ENCODE results near the gene PGM2. TPM values are rescaled to one million over a fixed set of nuclear protein-coding genes. Genes with fewer than 3 reads are reported as not detected.

The PGM2 gene
- total RNA-seq, 2 experiments from 2014 or later = 10.7 to 11.8 TPM

DNA sequence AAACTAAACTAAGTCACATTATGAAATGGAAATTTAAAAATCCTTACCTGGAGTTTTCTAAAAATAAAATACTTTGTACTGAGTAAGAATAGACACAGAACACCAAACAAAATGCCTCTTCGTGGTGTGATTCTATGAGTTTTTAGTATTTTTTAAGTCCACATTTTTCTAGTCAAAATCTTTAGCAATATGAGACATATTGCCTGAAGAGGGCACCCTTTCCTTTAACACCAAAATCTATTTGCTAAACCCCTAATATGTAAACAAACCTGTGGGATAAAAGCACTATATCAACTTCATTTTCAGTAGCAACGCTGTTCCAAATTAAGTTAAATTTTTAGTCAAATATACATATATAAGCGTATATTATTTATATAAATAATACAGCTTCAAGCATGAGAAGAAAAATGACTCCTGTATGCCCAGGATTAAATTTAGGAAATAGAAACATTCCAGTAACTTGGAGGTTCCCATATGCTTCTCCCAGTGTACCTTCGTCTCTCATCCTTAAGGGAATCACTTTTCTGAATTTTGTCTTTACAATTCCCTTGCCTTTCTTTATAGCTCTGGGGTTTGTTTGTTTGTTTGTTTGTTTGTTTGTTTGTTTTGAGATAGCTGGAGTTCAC lies 23.0 kb upstream of the PGM2 start:
- Histone ChIP-seq H3K36me3 (ENCODE audit: insufficient read depth, low read length) (no peaks in the 10 kb centered on the region), H3K27ac (ENCODE audit: low read depth in 1 of 2, low read length in 2 of 2) (no peak overlapping the region), H3K4me3 (ENCODE audit: low read length) (no peak overlapping the region), H3K27me3 (ENCODE audit: control insufficient read depth in 1 of 2, insufficient read depth in 2 of 2, low read length in 2 of 2) (no peaks in the 10 kb centered on the region), H3K9me3 (ENCODE audit: control insufficient read depth in 1 of 2, insufficient read depth in 1 of 2, low read length in 2 of 2) (no peaks in the 10 kb centered on the region), H3K4me1 (ENCODE audit: insufficient read depth, low read length) (no peaks in the 10 kb centered on the region)
- H3K27me3 Mint-ChIP-seq = no peaks in the 10 kb centered on the region
- TF ChIP-seq, protein P1, sequence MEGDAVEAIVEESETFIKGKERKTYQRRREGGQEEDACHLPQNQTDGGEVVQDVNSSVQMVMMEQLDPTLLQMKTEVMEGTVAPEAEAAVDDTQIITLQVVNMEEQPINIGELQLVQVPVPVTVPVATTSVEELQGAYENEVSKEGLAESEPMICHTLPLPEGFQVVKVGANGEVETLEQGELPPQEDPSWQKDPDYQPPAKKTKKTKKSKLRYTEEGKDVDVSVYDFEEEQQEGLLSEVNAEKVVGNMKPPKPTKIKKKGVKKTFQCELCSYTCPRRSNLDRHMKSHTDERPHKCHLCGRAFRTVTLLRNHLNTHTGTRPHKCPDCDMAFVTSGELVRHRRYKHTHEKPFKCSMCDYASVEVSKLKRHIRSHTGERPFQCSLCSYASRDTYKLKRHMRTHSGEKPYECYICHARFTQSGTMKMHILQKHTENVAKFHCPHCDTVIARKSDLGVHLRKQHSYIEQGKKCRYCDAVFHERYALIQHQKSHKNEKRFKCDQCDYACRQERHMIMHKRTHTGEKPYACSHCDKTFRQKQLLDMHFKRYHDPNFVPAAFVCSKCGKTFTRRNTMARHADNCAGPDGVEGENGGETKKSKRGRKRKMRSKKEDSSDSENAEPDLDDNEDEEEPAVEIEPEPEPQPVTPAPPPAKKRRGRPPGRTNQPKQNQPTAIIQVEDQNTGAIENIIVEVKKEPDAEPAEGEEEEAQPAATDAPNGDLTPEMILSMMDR (IDR thresholded peaks at IDR 0.05) = peak; percentile 90
- peak in 4 of 14 experiments; percentile 12 to 79 (median 72) for DNase-seq
- intact Hi-C loops (cut with DNase I, micrococcal nuclease) = loop anchor here (1.0 to 5.0 kb wide), 2 partner anchors 89 to 232 kb away; partner anchors contain the start of gene TBC1D1 (in 1 of the 2)
- no peak for ATAC-seq (ENCODE audit: poor library complexity)
- H3K4me1 Mint-ChIP-seq (ENCODE audit: low read depth) = no peaks in the 10 kb centered on the region
- ChIA-PET CTCF (interaction anchor here (1.9 kb wide), 1 partner anchor 232 kb away, joined by 8 read pairs; no protein-coding TSS in a partner anchor), POLR2A (no interaction called here)
- H3K36me3 Mint-ChIP-seq (ENCODE audit: low read depth) = no peaks in the 10 kb centered on the region
- H3K27ac Mint-ChIP-seq = no peak overlapping the region
- H3K9me3 Mint-ChIP-seq = no peaks in the 10 kb centered on the region
- no peak overlapping the region for H3K4me3 Mint-ChIP-seq

DNA sequence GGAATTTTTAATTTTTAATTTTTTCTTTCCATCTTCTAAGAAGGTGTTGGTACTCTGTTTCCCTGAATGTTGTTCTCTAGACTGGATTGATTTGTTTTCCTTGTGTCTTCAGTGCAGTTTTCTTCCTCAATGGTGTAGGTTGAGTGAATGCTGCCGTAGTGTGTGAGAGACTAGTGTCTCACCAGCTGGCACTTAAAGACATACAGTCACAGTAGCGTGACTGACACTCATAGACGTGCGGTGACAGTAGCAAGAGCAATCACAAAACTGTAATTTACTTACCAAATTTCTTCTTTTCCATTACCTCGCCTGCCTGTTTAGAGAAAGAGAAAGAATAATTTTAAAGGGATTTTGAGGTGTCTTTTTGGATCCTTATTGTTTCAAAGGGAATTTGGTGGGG lies 21.4 kb upstream of the PGM2 start:
- no peak for ATAC-seq (ENCODE audit: poor library complexity)
- Mint-ChIP-seq H3K9me3 (no peaks in the 10 kb centered on the region), H3K27me3 (no peaks in the 10 kb centered on the region), H3K36me3 (ENCODE audit: low read depth) (no peaks in the 10 kb centered on the region), H3K4me1 (ENCODE audit: low read depth) (no peaks in the 10 kb centered on the region), H3K4me3 (no peak overlapping the region), H3K27ac (no peak overlapping the region)
- H3K27me3 ChIP-seq (ENCODE audit: control insufficient read depth in 1 of 2, insufficient read depth in 2 of 2, low read length in 2 of 2) = no peaks in the 10 kb centered on the region
- no peak overlapping the region for H3K27ac ChIP-seq (ENCODE audit: low read depth in 1 of 2, low read length in 2 of 2)
- intact Hi-C loops (cut with DNase I, micrococcal nuclease) = loop anchor here (1.0 to 2.0 kb wide), 2 partner anchors 172 to 174 kb away; no protein-coding TSS in a partner anchor
- H3K9me3 ChIP-seq (ENCODE audit: control insufficient read depth in 1 of 2, insufficient read depth in 1 of 2, low read length in 2 of 2) = no peaks in the 10 kb centered on the region
- ChIA-PET CTCF (interaction anchor here (1.9 kb wide), 1 partner anchor 230 kb away, joined by 8 read pairs; no protein-coding TSS in a partner anchor), POLR2A (no interaction called here)
- DNase-seq = no peak
- no peaks in the 10 kb centered on the region for H3K4me1 ChIP-seq (ENCODE audit: insufficient read depth, low read length)
- H3K36me3 ChIP-seq (ENCODE audit: insufficient read depth, low read length) = no peaks in the 10 kb centered on the region
- TF ChIP-seq, protein P1 (IDR thresholded peaks at IDR 0.05) = no peak
- H3K4me3 ChIP-seq (ENCODE audit: low read length) = no peak overlapping the region

DNA sequence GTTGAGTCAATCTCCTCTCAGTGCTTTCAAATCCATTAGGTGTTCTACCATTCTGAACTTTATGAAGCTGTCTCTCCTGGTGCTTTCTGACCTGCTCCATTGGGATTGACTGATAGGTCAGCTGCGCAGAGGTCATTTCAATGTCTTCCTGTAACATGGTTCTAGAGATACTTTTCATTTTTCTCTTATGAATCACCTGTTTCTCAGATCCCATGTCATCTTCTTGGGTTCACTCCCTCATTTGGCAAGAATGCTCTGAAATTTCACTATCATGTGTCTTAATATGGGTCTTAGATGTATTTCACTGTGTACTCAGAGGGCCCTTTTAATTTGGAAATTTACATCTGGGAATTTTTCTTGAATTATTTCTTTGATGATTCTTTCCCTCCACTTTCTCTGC lies 13.8 kb upstream of the PGM2 start:
- H3K4me3 Mint-ChIP-seq = no peak overlapping the region
- Histone ChIP-seq H3K9me3 (ENCODE audit: control insufficient read depth in 1 of 2, insufficient read depth in 1 of 2, low read length in 2 of 2) (no peaks in the 10 kb centered on the region), H3K4me1 (ENCODE audit: insufficient read depth, low read length) (peaks cover 15% of the 10 kb centered on the region), H3K27ac (ENCODE audit: low read depth in 1 of 2, low read length in 2 of 2) (no peak overlapping the region), H3K27me3 (ENCODE audit: control insufficient read depth in 1 of 2, insufficient read depth in 2 of 2, low read length in 2 of 2) (no peaks in the 10 kb centered on the region), H3K36me3 (ENCODE audit: insufficient read depth, low read length) (no peaks in the 10 kb centered on the region), H3K4me3 (ENCODE audit: low read length) (no peak overlapping the region)
- peaks cover 25% of the 10 kb centered on the region for H3K4me1 Mint-ChIP-seq (ENCODE audit: low read depth)
- ChIA-PET POLR2A (interaction anchor here (0.7 kb wide), 1 partner anchor 14 kb away, joined by 3 read pairs; the partner anchor contains the start of gene PGM2), CTCF (no interaction called here)
- H3K27ac Mint-ChIP-seq = no peak overlapping the region
- no peaks in the 10 kb centered on the region for H3K9me3 Mint-ChIP-seq
- H3K36me3 Mint-ChIP-seq (ENCODE audit: low read depth) = no peaks in the 10 kb centered on the region
- DNase-seq (no peak), ATAC-seq (ENCODE audit: poor library complexity) (no peak)
- TF ChIP-seq, protein P1 (IDR thresholded peaks at IDR 0.05) = no peak
- no peaks in the 10 kb centered on the region for H3K27me3 Mint-ChIP-seq
- intact Hi-C loops (cut with DNase I, micrococcal nuclease) = no loop called here

Measured in CD4-positive, alpha-beta T cell (primary cell).